Measurements from ENCODE around the gene CYP27C1. TPM values are rescaled to one million over a fixed set of nuclear protein-coding genes. Genes with fewer than 3 reads are reported as not detected.

CYP27C1 gene, protein sequence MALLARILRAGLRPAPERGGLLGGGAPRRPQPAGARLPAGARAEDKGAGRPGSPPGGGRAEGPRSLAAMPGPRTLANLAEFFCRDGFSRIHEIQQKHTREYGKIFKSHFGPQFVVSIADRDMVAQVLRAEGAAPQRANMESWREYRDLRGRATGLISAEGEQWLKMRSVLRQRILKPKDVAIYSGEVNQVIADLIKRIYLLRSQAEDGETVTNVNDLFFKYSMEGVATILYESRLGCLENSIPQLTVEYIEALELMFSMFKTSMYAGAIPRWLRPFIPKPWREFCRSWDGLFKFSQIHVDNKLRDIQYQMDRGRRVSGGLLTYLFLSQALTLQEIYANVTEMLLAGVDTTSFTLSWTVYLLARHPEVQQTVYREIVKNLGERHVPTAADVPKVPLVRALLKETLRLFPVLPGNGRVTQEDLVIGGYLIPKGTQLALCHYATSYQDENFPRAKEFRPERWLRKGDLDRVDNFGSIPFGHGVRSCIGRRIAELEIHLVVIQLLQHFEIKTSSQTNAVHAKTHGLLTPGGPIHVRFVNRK
- total RNA-seq (2022; extraction: Qiagen RNA extraction; ENCODE audit: low read depth): 4.1 to 5.4 TPM (median 4.9 TPM) in 5 replicates

DNA sequence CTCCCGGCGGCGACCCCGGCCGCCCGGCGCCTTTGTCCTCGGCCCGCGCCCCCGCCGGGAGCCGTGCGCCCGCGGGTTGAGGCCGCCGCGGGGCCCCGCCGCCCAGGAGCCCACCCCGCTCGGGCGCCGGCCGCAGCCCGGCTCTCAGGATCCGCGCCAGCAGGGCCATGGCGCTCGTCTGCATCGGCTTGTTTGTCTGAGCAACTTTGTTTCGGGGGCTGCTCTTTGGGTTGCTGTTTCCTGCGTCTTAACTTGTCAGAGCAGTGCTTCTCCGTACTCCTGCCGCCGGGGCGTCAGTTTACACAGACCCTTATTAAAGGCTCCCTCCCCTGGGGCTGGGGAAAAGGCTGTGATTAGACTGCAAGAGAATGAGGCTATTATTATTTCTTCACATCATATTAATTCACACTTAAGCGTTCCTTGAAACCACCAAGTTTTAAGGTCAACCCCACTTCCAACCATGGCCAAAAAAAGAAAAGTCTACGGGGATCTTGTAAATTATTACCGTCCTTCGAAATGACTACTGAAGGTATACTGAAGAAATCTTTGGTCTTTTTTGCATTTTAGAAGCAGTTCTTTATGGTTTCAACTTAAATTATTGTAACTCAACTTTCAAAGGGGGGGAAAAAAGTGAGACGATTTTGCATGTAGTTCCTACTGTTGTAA lies at the start of gene CYP27C1:
Gene CYP27C1 (minus strand): TSS at position 198 of the 666 bp plus-strand sequence. CDS start 29 bp downstream, at position 169.

Other genes with a start within 250 kb of the CYP27C1 start
- gene BIN1, start 113.1 kb downstream of the CYP27C1 start, total RNA-seq (2022; extraction: Qiagen RNA extraction; ENCODE audit: low read depth): 30.8 to 34.9 TPM (median 32.6 TPM) in 5 replicates
- gene ERCC3, start 73.8 kb upstream of the CYP27C1 start, total RNA-seq (2022; extraction: Qiagen RNA extraction; ENCODE audit: low read depth): 45.4 to 52.8 TPM (median 48.7 TPM) in 5 replicates
- gene MAP3K2, start 167.7 kb upstream of the CYP27C1 start, total RNA-seq (2022; extraction: Qiagen RNA extraction; ENCODE audit: low read depth): 9.3 to 24.4 TPM (median 21.5 TPM) in 5 replicates
- 2.3 to 4.3 TPM (median 3.6 TPM) in 5 replicates for gene PROC, start 198.1 kb upstream of the CYP27C1 start, total RNA-seq (2022; extraction: Qiagen RNA extraction; ENCODE audit: low read depth)

Data from A549 treated with RU486 at 1 μM for 4 hours (cell line).